AG10803 (cell line): ENCODE measurements around the gene STAG2.
A peak's percentile ranks its signal among the peaks of the same experiment; 100 is the strongest.
"Not testable (repeated sequence)": the region's sequence is repeated elsewhere in the genome, so short reads cannot be mapped to it uniquely, and the experiment has no call there.

Experiments used
- DNase-seq: peaks from one replicate; pipeline ENCODE4 v3.0.0; 2010; ENCODE audit warnings: low read depth
- H3K4me3 ChIP-seq: 2 replicates; pipeline ENCODE4 v1.5.1; 2011; ENCODE audit warnings: mild to moderate bottlenecking, low read length, control low read depth
- CTCF ChIP-seq: conservative IDR thresholded peaks from 2 replicates; pipeline ENCODE4 v1.5.1; 2011; ENCODE audit warnings: mild to moderate bottlenecking, low read length, control low read depth, inconsistent platforms

The STAG2 gene

GRCh38 chrX:123961268-123962005, at the start of gene STAG2:
Gene STAG2 (plus strand): TSS chrX:123961706. CDS start chrX:124022628, 60,922 bp downstream.
- peak; percentile 86 for DNase-seq
- H3K4me3 ChIP-seq = peak within 1 kb of the TSS; percentile 80
- no peak for TF ChIP-seq CTCF

- no peak overlapping the region for H3K4me3 ChIP-seq
- no peak for TF ChIP-seq CTCF
- DNase-seq = no peak
These were observed 44.4 kb upstream of the STAG2 start for GRCh38 chrX:123917069-123917468.

GRCh38 chrX:123918106-123918721, 43.3 kb upstream of the STAG2 start:
- TF ChIP-seq CTCF = no peak
- H3K4me3 ChIP-seq = no peak overlapping the region
- no peak for DNase-seq

GRCh38 chrX:123920105-123920785, 41.3 kb upstream of the STAG2 start:
- TF ChIP-seq CTCF = no peak
- peak; percentile 65 for DNase-seq
- no peak overlapping the region for H3K4me3 ChIP-seq

- no peak overlapping the region for H3K4me3 ChIP-seq
- no peak for TF ChIP-seq CTCF
- DNase-seq = no peak
These were observed 38.3 kb upstream of the STAG2 start for GRCh38 chrX:123923211-123923610.

GRCh38 chrX:123924186-123924585, 37.3 kb upstream of the STAG2 start:
- no peak overlapping the region for H3K4me3 ChIP-seq
- no peak for DNase-seq
- no peak for TF ChIP-seq CTCF

- TF ChIP-seq CTCF = no peak
- H3K4me3 ChIP-seq = no peak overlapping the region
- no peak for DNase-seq
These were observed 33.7 kb upstream of the STAG2 start for GRCh38 chrX:123927845-123928244.

GRCh38 chrX:123932055-123932454, 29.5 kb upstream of the STAG2 start:
- not testable (repeated sequence) for DNase-seq, H3K4me3 ChIP-seq
